22Rv1 (cell line): ENCODE data around the gene KRTAP5-7.
"Not testable (repeated sequence)": the region's sequence is repeated elsewhere in the genome, so short reads cannot be mapped to it uniquely, and the experiment has no call there.

ENCODE experiments used
- H3K27ac ChIP-seq: fragments of 450-650 bp; 2 replicates; pipeline ENCODE4 v1.5.1; 2017
- CTCF ChIP-seq: fragments of 450-650 bp; IDR thresholded peaks from 2 replicates; pipeline ENCODE4 v1.5.1; 2017; ENCODE audit warnings: mild to moderate bottlenecking
- ZFX ChIP-seq: fragments of 450-650 bp; IDR thresholded peaks from 2 replicates; pipeline ENCODE4 v1.6.1; 2017; ENCODE audit warnings: antibody characterized with exemption, borderline replicate concordance

The KRTAP5-7 gene

GRCh38 chr11:71558996-71559395 lies 31.9 kb downstream of the KRTAP5-7 start:
- TF ChIP-seq ZFX, result no peak

GRCh38 chr11:71562120-71562519 lies 35.1 kb downstream of the KRTAP5-7 start:
- H3K27ac ChIP-seq, result no peak overlapping the region
- TF ChIP-seq CTCF, result no peak

More at GRCh38 chr11:71558996-71559395, 31.9 kb downstream of the KRTAP5-7 start:
- no peak overlapping the region for H3K27ac ChIP-seq

GRCh38 chr11:71563406-71563805 lies 36.3 kb downstream of the KRTAP5-7 start:
- TF ChIP-seq ZFX (no peak), CTCF (peak; percentile 54)

GRCh38 chr11:71564430-71564829 lies 37.4 kb downstream of the KRTAP5-7 start:
- no peak for TF ChIP-seq ZFX
- no peak for TF ChIP-seq CTCF
- no peak overlapping the region for H3K27ac ChIP-seq

More at GRCh38 chr11:71563406-71563805, 36.3 kb downstream of the KRTAP5-7 start:
- no peak overlapping the region for H3K27ac ChIP-seq

- TF ChIP-seq ZFX (no peak), CTCF (no peak)
- no peak within 1 kb of the TSS for H3K27ac ChIP-seq
Measured at GRCh38 chr11:71565263-71565662, 38.2 kb downstream of the KRTAP5-7 start, which contains the start of gene KRTAP5-10. Gene KRTAP5-10, plus strand, starts transcription at chr11:71565563. Its CDS starts 25 bp downstream, at chr11:71565588.

- TF ChIP-seq ZFX (no peak), CTCF (no peak)
- no peak overlapping the region for H3K27ac ChIP-seq
Measured at GRCh38 chr11:71566081-71566620, 39.1 kb downstream of the KRTAP5-7 start.

- H3K27ac ChIP-seq, result not testable (repeated sequence)
Measured at GRCh38 chr11:71566626-71567599, 39.8 kb downstream of the KRTAP5-7 start.

GRCh38 chr11:71567633-71568032 lies 40.6 kb downstream of the KRTAP5-7 start:
- not testable (repeated sequence) for H3K27ac ChIP-seq
- TF ChIP-seq CTCF, result peak; percentile 21
